OCI-LY3 (cell line): ENCODE results near the gene RNF157.

ENCODE experiments used
- EZH2phosphoT487 ChIP-seq: fragments of 200-600 bp; shearing (Covaris generic); IDR thresholded peaks from 2 replicates; pipeline ENCODE4 v1.6.1; 2018; ENCODE audit warnings: antibody characterized with exemption, mixed run types, low read depth
- TF ChIP-seq, protein P1 (sequence below): fragments of 200-600, 300-600 bp; sonication (generic); IDR thresholded peaks from 2 replicates; pipeline ENCODE4 v1.5.1; 2014; ENCODE audit warnings: antibody characterized with exemption, low read length, low read depth

DNA sequence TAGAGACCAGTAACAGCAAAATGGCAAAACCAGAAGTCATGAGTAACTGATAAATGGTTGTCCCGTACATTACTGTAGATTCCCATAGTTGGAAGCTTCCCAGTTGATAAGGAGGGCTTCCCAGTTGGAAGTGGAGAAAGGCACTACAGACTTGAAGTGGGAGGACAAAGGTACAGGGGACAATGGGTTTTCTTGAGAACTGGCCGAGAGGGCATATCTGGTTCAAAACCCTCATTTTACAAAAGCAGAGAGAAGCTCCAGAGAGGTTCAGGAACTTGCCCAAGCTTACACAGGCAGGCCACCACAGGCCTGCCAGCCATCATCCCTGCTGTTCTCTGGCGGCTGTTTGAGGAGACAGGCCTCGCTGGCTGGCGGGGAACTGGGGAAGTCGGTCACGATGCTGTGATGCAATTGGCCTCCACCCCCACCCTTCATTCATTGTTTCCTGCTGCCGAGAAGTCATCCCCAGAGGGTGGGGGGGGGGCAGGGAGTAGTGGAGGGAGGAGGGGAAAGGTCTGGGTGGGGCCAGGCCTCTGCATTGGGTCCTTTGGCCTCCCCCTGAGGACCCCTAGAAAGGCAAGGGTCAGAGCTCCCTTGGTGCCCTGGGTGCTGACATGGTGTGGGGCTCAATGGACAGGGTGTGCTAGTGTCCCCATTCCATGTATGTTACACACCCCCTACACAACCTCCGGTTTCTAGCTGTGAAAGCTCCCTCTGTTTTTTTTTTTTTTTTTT is 27.9 kb upstream of the RNF157 start:
- no peak for TF ChIP-seq EZH2phosphoT487
- TF ChIP-seq, protein P1, sequence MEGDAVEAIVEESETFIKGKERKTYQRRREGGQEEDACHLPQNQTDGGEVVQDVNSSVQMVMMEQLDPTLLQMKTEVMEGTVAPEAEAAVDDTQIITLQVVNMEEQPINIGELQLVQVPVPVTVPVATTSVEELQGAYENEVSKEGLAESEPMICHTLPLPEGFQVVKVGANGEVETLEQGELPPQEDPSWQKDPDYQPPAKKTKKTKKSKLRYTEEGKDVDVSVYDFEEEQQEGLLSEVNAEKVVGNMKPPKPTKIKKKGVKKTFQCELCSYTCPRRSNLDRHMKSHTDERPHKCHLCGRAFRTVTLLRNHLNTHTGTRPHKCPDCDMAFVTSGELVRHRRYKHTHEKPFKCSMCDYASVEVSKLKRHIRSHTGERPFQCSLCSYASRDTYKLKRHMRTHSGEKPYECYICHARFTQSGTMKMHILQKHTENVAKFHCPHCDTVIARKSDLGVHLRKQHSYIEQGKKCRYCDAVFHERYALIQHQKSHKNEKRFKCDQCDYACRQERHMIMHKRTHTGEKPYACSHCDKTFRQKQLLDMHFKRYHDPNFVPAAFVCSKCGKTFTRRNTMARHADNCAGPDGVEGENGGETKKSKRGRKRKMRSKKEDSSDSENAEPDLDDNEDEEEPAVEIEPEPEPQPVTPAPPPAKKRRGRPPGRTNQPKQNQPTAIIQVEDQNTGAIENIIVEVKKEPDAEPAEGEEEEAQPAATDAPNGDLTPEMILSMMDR: no peak
